Activated CD4-positive, alpha-beta T cell treated with anti-CD3 and anti-CD28 coated beads for 1 hour (primary cell): ENCODE data around the gene FANK1.

ENCODE experiments used
- DNase-seq: peaks from one replicate; pipeline ENCODE4 v3.0.0-alpha.2; 2020

The FANK1 gene

GRCh38 chr10:125991392-125991791, 95.0 kb downstream of the FANK1 start:
- no peak for DNase-seq

GRCh38 chr10:125992254-125992653, 95.9 kb downstream of the FANK1 start:
- DNase-seq = no peak

GRCh38 chr10:125994601-125995000, 98.2 kb downstream of the FANK1 start:
- no peak for DNase-seq

DNA sequence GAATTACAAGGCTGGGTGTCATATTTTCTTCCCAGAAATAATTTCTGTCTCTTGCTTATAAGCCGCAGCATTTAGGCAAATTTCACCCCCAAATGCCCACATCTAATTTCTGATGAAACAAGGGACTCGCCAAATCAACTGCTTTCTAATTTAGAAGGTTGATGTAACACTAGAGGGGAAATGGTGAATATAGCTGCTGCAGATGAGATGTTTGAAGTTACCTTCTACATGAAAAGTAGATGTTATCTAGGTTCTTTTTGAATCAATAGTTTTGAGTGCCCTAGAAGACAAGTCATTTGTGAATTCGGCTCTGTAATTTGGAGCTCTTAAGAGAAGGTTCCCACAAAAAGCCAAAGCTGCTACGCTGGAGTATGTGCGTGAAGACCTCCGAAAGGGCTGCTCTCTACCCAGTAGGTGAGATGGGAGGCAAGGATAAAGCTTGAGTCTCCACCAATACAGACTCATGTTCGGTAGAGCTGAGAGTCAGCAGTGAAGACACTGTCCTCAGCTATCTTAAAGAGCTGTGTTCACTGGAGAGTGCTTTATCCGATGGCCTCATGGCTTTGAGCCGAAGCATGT, 99.5 kb downstream of the FANK1 start:
- no peak for DNase-seq

DNA sequence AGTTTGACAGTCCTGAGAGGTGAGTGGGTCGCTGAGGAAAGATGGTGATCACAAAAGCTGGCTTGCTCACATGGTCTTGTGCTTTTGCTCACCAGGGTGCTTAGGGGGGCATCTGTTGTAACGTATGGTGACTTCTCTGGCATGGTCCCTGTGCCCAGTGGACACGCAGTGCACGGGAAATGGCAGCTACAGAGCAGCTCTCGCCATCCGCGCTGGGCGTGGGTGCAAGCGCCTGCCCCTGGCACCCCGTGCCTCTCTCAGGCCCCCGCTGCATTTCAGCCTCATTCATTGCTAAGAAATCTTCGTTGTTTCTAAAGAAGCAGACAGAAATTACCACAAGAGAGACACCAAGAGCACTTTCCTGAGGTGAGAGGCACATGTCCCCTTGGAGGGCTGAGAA, 101.2 kb downstream of the FANK1 start:
- no peak for DNase-seq

DNA sequence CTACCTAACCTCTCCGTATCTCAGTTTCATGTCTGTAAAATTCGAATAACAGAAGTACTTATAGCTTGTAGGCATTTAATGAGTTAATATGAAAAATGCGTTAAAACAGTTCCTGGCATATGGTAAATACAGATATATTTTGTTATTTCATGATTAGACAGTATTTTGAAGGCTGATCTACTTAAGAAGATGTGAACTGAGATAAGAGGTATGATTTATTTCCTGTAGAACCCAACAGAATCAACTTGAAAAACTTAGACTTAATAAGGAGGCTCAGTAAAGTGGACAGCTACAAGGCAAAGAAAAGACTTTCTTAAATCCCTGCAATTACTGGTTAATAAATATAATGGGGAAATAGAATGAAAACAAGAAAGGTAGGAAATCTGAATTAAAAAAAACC, 103.3 kb downstream of the FANK1 start:
- DNase-seq = no peak

DNA sequence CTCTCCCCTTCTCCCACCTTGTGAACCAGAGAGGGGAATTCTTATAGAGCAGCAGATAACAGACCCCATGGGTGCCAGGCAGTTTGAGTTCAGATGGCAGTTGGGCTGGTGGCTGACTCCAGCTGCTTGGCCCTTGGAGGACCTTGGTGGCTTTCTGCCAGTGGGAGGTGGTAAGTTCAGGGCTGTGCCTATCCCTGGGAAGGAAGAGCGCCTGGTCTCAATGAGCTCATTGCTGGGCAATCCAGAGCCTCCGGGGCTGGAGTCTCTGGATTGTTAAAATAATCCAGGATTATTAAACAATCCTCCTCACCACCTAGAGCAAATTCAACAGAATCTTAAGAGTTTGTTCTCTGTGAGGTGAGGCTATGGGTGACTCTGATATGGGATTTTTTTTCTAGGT, 105.2 kb downstream of the FANK1 start:
- no peak for DNase-seq

GRCh38 chr10:126004752-126005151, 108.4 kb downstream of the FANK1 start:
- no peak for DNase-seq

- DNase-seq = no peak
These were observed 109.9 kb downstream of the FANK1 start for GRCh38 chr10:126006264-126006663.

- DNase-seq = no peak
These were observed 110.5 kb downstream of the FANK1 start for GRCh38 chr10:126006906-126007305.

DNA sequence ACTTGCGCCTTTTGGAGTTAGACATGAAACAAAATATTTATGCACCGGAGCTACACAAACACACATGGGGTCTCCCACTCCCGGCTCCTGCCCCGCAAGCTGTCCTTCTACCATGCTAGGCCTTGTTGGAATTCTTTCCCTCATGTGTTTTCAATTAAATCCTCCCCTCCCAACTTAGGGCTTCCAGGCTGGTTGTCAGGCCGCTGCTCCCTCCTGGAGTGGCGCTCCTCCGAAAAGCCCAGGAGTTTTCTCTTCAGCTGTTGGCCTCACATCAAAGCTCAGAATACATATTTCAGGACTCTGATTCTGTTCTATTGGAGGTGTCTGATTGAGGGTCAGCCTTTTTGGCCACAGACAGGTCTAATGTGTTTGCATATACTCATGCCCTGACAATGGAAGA, 113.3 kb downstream of the FANK1 start:
- no peak for DNase-seq

DNA sequence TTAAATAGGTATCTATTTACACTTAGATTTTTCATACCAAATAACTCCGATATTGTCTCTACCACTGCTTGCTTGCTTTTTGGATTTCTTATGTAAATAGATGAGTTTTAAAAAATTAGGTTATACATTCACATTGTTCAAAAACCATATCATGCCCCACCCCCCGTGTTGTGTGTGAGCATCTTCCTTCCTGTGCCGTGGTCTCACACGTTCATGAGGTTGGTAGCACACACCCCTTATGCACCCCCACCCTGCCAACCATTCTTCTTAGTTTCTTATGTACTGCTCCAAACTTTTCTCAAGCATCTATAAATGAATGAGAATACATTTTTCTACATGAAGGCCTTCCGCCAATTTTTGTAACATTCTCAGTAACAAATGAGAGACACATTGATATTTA, 115.6 kb downstream of the FANK1 start:
- no peak for DNase-seq

DNA sequence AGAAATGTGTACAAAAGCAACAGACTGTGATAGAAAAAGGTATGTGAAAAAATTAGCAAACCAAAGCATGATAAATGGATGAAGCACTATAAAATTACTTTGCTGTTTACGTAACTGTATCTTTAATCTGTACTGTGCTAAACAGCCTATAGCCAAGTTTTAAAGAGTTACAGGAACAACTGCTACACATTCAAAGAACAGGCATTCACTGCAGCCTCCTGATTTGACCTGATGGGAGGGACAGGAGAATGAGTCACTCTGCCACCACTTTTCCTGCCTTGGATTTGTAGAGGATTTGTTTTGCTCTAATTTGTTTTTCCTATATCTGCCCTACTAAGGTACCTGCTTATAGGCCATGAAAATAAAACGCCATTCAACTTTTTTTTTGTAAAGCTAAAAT, 116.1 kb downstream of the FANK1 start:
- DNase-seq = no peak

DNA sequence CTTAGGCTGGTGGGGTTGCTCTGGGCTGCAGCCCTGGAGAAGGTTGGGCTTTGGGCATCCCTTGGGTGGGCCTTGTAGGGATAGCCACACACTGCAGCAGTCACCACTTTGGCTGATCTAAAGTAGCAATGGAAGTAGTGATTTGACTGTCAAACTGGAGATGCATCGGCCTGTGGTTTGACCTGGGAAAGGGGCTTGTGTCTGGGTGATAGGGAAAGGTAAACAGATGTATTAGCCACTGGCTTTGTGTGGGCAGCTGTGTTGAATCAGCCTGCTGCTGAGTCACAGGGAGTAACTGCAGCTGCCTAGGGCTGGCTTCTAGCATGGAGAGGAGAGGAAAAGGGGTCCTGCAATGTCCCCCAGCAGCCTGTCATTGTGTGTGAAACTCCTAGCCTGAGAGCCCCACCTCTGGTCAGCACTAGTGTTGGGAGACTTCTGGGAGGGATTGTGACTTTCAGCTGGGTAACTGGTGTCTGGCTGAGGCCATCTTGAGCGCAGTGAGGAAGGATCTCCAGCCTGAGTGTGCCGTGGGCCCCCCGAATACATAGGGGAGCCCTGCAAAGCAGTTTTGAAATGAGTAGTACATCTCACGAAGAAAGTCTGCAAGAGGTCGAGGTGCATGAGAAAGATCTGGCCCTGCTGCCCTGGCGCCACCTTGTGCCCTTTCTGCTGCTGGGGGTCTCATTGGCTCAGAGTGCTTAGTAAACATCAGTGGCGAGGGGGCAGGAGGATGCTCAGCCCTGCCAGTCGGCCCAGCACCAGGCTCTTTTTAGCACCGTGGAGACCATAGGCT, 117.3 kb downstream of the FANK1 start:
- no peak for DNase-seq

GRCh38 chr10:126014309-126014708, 117.9 kb downstream of the FANK1 start:
- no peak for DNase-seq

- no peak for DNase-seq
These were observed 119.0 kb downstream of the FANK1 start for GRCh38 chr10:126015413-126015812.

DNA sequence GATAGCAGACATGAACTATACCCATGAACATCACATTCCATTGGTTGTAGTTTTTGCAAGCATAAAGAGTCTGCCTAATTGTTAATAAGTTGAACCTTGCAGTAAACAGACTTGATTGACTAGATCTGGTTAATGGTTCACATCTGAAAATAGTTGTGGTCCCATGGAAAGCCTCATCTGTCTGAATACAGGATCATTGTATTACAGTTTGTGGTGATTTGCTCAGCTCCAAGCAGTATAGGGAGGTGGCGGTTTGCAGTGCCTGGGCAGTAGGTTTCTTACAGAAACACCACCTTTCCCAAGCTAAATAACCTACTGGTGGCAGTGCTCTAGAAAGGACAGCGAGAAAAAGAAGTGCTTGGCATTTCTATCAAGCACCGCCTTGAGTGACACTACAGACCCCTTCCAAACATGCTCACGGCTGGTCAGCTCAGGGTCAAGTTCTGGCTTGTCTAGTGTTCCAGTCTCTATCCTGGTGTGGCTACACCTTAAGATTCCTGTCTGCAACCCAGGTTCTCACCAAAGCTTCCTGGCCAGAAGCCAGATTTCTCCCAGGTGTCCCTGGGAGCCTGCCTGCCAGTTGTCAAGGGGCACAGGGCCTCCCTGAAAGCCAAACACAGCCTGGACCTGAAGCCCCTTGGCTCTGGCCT, 119.9 kb downstream of the FANK1 start:
- DNase-seq = no peak

GRCh38 chr10:126016882-126017281, 120.5 kb downstream of the FANK1 start:
- DNase-seq = no peak

GRCh38 chr10:126017961-126018560, 121.7 kb downstream of the FANK1 start:
- no peak for DNase-seq

- DNase-seq = no peak
These were observed 125.6 kb downstream of the FANK1 start for GRCh38 chr10:126021833-126022500.

- no peak for DNase-seq
These were observed 126.5 kb downstream of the FANK1 start for GRCh38 chr10:126022841-126023240.

GRCh38 chr10:126027692-126028091, 131.3 kb downstream of the FANK1 start:
- no peak for DNase-seq

GRCh38 chr10:126029999-126030398, 133.6 kb downstream of the FANK1 start:
- DNase-seq = no peak
